Activated CD8-positive, alpha-beta memory T cell treated with anti-CD3 and anti-CD28 coated beads for 24 hours (primary cell): Measurements from ENCODE around the gene RBMS3.
"Not testable (repeated sequence)": the region's sequence is repeated elsewhere in the genome, so short reads cannot be mapped to it uniquely, and the experiment has no call there.

Experiments used
- DNase-seq: peaks from one replicate; pipeline ENCODE4 v3.0.0-alpha.2; 2020

Gene RBMS3

DNA sequence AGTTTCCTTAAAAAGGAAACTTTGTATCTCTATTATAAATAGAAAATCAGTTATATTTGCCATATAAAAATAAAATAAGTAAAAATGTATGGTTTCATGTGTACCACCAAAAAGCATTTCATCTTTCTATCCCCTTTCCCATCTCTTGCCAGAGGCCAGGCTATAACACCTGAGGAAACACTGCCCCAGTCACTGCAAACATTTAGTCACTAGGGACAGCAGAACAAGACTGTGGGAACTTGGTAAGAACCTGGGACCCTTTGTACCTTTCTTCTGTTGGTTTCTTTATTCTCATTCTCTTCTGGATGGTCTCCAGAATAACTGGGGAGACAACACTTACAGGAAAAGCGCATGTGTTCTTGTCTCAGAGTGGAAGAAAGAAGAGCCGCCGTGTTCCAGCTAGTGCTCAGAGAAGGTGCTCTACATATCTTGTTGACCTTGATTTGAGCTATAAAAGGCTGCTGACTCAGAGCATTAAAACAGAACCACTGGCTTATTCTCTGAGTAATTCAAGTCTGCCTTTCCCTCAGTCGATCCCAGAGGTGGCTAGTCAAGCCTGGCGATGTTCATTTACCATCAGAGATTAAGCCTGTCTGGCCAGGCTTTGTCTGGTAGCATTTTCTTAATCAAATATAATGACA is 361.6 kb downstream of the RBMS3 start:
- DNase-seq = no peak

DNA sequence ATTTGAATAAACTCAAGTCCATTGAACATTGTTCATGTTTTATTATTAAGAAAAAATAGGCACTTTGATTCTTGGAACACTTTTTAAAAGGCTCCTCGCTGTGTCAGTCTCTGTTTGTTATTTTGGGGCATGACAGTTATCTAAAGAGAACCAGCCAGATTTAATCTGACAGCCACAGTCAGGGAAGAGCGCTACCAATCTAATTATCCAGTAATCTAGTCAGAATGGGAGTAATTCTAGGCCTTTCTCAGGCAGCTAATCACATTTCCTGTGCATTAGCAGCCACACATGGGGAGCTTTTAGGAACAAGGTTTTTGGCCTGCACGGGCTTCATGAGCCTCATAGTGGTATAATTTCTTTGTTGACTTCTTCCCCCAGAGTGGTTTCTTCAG is 362.2 kb downstream of the RBMS3 start:
- DNase-seq = no peak

GRCh38 chr3:29644261-29644660 is 363.4 kb downstream of the RBMS3 start:
- no peak for DNase-seq

- no peak for DNase-seq
Measured at GRCh38 chr3:29644956-29645636, 364.2 kb downstream of the RBMS3 start.

GRCh38 chr3:29646043-29646442 is 365.2 kb downstream of the RBMS3 start:
- DNase-seq = no peak

GRCh38 chr3:29649815-29650547 is 369.1 kb downstream of the RBMS3 start:
- no peak for DNase-seq

DNA sequence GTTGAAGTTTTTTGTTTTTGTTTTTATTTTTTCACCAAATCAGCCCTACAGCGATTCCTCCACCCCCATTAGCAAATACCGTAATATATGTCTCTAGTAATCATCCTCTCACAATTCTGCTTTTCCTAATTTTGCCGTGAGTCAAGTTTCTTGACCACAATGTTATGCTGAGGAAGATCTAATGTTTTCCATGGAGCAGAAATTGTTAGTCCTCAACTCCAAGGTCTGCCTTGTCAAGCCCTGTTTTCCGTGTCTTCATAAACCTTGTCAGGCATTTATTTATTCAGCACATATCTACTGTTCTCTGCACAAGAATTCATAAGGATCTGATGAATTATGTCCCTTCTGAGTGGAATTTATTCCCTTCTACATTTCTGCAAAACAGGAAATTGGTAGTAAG is 372.8 kb downstream of the RBMS3 start:
- DNase-seq = no peak

DNA sequence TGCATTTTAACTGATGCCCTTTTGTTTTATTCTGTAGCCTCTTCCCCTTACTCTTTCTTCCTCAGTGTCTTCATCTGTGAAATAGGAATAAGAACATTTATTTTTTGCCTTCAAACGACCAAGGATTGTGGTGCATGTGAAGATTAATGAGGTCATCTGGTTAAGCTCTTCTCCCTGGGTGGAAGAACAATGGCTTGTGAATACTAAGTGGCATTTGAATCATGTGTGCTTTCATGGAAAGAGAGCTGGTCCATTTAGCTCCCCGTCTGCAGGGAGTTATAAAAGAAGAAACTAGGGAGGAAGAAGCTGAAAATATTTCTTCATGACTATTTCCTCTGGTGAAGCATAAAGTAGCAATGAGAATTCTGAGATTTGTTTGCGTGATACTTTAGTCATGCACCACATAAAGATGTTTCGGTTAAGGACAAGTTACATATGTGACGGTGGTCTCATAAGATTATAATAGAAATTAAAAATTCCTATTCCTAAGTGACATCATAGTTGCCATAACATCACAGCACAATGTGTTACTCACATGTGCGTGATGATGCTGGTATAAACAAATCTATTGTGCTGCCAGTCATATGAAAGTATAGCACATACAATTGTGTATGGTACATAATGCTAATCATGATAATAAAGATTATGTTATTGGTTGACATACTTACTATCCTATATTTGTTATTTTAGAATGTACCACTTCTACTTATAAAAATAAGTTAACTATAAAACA is 374.3 kb downstream of the RBMS3 start:
- no peak for DNase-seq

DNA sequence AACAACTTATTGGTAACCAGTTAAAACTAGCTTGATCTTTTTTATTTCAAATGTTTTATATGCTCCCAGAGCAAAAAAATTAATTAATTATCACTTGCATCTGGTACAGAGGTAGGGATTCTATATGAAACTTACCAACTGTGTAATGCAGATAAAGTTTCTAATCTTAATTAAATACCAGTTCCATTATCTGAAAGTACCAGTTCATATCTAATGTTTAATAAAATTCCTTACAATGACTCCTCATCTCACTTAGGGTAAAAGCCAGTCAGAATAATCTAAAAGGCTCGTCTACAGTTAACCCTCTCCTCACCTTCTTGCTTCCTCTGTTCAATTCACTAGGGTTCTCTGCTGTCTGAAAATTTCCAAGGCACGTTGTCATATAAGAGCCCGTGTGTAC is 384.8 kb downstream of the RBMS3 start:
- no peak for DNase-seq

GRCh38 chr3:29668233-29668632 is 387.4 kb downstream of the RBMS3 start:
- no peak for DNase-seq

- no peak for DNase-seq
Measured at GRCh38 chr3:29668728-29669127, 387.9 kb downstream of the RBMS3 start.

- DNase-seq = not testable (repeated sequence)
Measured at GRCh38 chr3:29670476-29670875, 389.6 kb downstream of the RBMS3 start.

DNA sequence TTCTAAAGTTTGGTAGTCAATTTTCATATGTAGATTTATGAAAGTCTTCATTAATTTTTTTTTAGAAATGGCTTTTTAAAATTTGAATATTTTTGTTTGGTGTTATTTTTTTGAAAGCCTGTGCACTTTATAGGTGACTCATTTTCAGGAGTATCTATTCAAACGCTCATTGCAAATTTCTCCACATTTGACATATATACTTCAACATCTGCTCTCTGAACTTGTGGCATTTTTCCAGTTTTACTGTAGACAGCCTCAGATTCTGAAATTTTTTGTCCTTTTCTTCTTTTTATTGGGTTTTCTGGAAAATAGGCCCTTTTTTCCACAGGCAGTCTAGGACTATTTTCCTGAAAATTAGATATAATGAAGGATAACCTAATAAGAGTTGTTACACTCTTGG is 396.6 kb downstream of the RBMS3 start:
- DNase-seq = no peak

GRCh38 chr3:29679944-29680343 is 399.1 kb downstream of the RBMS3 start:
- DNase-seq = no peak

GRCh38 chr3:29683018-29683993 is 402.4 kb downstream of the RBMS3 start:
- DNase-seq = no peak

GRCh38 chr3:29686889-29687592 is 406.2 kb downstream of the RBMS3 start:
- no peak for DNase-seq

DNA sequence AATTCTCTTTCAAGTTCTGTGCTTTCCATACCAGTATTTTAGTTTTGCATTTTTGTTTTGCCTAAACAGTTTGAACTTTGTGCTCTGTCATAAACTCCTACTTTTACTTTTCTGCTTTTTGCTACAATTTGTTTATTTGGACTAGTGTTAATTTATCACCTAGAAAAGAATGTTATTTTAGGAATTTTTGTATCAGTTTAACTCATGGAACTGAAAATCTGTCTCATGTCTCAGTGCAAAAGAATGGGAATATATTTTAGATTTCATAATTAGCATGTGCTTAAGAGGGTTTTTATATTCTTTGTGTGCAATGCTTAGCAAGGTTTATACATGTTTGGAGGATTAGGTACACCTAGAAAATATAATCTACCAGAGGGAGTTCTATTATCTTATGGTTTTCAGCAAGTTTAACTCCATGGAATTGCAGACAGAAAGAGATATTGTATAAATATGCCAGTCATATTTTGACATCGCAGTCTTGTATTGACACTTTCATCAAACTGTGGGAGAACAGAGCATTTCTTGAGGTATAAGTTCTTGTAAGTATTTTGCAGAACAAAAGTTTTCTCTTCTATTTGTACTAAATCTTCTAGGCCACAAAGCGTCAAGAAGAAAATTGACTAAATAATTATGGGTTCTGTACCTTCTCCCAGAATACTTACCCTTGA is 409.9 kb downstream of the RBMS3 start:
- DNase-seq = no peak

GRCh38 chr3:29693863-29694262 is 413.0 kb downstream of the RBMS3 start:
- no peak for DNase-seq

GRCh38 chr3:29694331-29694730 is 413.5 kb downstream of the RBMS3 start:
- DNase-seq = no peak

DNA sequence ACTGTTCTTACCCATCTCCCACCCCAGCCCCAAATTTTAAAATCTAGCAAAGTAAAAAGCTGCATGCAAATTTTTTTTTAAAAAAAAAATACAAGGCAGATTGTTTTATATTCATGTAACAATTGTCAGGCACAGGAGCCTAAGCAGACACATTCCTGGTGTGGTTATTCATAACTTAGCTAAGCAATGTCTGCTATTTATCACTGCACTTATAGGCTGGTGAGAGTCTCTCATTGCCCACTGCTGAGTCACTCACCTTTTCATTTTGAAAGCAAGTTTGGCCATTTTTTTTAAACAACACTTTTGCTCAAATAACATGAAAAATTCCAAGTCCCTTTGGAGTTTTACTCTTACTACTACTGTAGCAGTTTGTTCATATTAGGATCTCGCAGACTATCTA is 413.9 kb downstream of the RBMS3 start:
- no peak for DNase-seq

DNA sequence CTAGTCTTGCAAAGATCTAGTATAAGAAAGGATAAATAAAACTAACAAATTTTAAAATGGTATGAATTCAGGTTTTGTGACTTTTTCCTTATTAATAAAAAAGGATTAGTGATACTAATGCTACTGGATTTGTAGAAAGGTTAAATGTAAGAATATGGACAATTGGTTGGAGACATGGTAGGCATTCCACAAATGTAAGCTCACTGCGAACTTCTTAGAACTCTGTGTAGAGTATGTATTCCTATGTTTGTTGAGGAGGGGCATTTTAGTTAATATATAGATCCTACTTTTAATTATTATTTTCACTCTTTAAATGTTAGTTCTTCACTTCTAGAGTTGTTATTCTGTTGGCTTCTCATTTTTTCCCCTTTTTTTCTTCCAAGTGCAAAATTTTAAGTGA is 414.3 kb downstream of the RBMS3 start:
- DNase-seq = no peak
